Bronchial epithelial cell (primary cell): ENCODE data around the gene DNAAF8. TPM values are rescaled to one million over a fixed set of nuclear protein-coding genes. Genes with fewer than 3 reads are reported as not detected.

ENCODE experiments used
- DNase-seq: peaks from one replicate; pipeline ENCODE4 v3.0.0-alpha.2; 2010; ENCODE audit warnings: low read depth
- FAIRE-seq: peaks from 2 replicates; lab custom pipeline; 2011; peaks lifted over from hg19 to GRCh38; lab: Jason Lieb, UNC
- H3K27me3 ChIP-seq: 2 replicates; pipeline ENCODE4 v1.5.1; 2011; ENCODE audit warnings: low read length; ENCODE audit not compliant: control insufficient read depth, insufficient read depth
- H3K36me3 ChIP-seq: 2 replicates; pipeline ENCODE4 v1.5.1; 2011; ENCODE audit warnings: low read length; ENCODE audit not compliant: control insufficient read depth, insufficient read depth
- H3K4me3 ChIP-seq: 2 replicates; pipeline ENCODE4 v1.5.1; 2011; ENCODE audit warnings: mild to moderate bottlenecking, low read depth, low read length, control low read depth
- CTCF ChIP-seq: IDR thresholded peaks from 2 replicates; pipeline ENCODE4 v1.5.1; 2011; ENCODE audit warnings: mild to moderate bottlenecking, moderate library complexity, low read length, control low read depth, inconsistent platforms; ENCODE audit not compliant: insufficient read depth, severe bottlenecking
- total RNA-seq: library from RNA; depleted of rRNA; stranded (reverse); fragments of >200 nt; gene quantifications from 2 replicates; pipeline ENCODE4 v1.2.1, GENCODE V29; 2014

The DNAAF8 gene
- total RNA-seq, 1 donor from 2014 or later: under 0.01 TPM

- FAIRE-seq: no peak
Observed at GRCh38 chr16:4749700-4750257, 15.4 kb downstream of the DNAAF8 start.

GRCh38 chr16:4750896-4751295 is 16.6 kb downstream of the DNAAF8 start:
- Histone ChIP-seq H3K27me3 (no peaks in the 10 kb centered on the region), H3K4me3 (no peak overlapping the region), H3K36me3 (peaks cover 17% of the 10 kb centered on the region)
- DNase-seq (no peak), FAIRE-seq (no peak)
- no peak for TF ChIP-seq CTCF

More at GRCh38 chr16:4749700-4750257, 15.4 kb downstream of the DNAAF8 start:
- Histone ChIP-seq H3K36me3 (peaks cover 15% of the 10 kb centered on the region), H3K27me3 (no peaks in the 10 kb centered on the region), H3K4me3 (no peak overlapping the region)
- TF ChIP-seq CTCF: no peak
- no peak for DNase-seq

- no peaks in the 10 kb centered on the region for H3K27me3 ChIP-seq
- H3K36me3 ChIP-seq: peaks cover 20% of the 10 kb centered on the region
- DNase-seq (no peak), FAIRE-seq (no peak)
- TF ChIP-seq CTCF: no peak
- no peak overlapping the region for H3K4me3 ChIP-seq
Observed at GRCh38 chr16:4752351-4753100, 18.2 kb downstream of the DNAAF8 start.

- no peaks in the 10 kb centered on the region for H3K27me3 ChIP-seq
- DNase-seq (no peak), FAIRE-seq (no peak)
- TF ChIP-seq CTCF: no peak
- H3K4me3 ChIP-seq: no peak overlapping the region
- peaks cover 21% of the 10 kb centered on the region for H3K36me3 ChIP-seq
Observed at GRCh38 chr16:4753227-4753626, 18.9 kb downstream of the DNAAF8 start.

- no peak for FAIRE-seq
- H3K36me3 ChIP-seq: peaks cover 21% of the 10 kb centered on the region
- DNase-seq: no peak
- H3K4me3 ChIP-seq: no peak overlapping the region
- no peaks in the 10 kb centered on the region for H3K27me3 ChIP-seq
- no peak for TF ChIP-seq CTCF
Observed at GRCh38 chr16:4754865-4755264, 20.5 kb downstream of the DNAAF8 start.
